ENCODE results near the gene TEPSIN. TPM values are rescaled to one million over a fixed set of nuclear protein-coding genes. Genes with fewer than 3 reads are reported as not detected.

Gene TEPSIN
- total and polyA plus RNA-seq, 4 donors, result 20.7 to 48.7 (median 31.1) TPM

- no peaks in the 10 kb centered on the region for H3K27me3 ChIP-seq (ENCODE audit: control insufficient read depth in 3 of 3, insufficient read depth in 3 of 3, low read length in 2 of 3)
- H3K4me1 ChIP-seq (ENCODE audit: control insufficient read depth in 5 of 5, insufficient read depth in 5 of 5, low read length in 5 of 5), result no peaks in the 10 kb centered on the region
- no peak for DNase-seq
- TF ChIP-seq, protein P1, sequence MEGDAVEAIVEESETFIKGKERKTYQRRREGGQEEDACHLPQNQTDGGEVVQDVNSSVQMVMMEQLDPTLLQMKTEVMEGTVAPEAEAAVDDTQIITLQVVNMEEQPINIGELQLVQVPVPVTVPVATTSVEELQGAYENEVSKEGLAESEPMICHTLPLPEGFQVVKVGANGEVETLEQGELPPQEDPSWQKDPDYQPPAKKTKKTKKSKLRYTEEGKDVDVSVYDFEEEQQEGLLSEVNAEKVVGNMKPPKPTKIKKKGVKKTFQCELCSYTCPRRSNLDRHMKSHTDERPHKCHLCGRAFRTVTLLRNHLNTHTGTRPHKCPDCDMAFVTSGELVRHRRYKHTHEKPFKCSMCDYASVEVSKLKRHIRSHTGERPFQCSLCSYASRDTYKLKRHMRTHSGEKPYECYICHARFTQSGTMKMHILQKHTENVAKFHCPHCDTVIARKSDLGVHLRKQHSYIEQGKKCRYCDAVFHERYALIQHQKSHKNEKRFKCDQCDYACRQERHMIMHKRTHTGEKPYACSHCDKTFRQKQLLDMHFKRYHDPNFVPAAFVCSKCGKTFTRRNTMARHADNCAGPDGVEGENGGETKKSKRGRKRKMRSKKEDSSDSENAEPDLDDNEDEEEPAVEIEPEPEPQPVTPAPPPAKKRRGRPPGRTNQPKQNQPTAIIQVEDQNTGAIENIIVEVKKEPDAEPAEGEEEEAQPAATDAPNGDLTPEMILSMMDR (IDR thresholded peaks at IDR 0.05; ENCODE audit: control extremely low read depth, extremely low read depth), result no peak
- no peak overlapping the region for H3K27ac ChIP-seq (ENCODE audit: low read depth in 1 of 2, low read length in 1 of 2)
- no peaks in the 10 kb centered on the region for H3K9me3 ChIP-seq (ENCODE audit: control insufficient read depth in 4 of 4, insufficient read depth in 3 of 4, low read length in 3 of 4)
- peaks cover 0 to 6% (median 3%) of the 10 kb centered on the region in 4 donors for H3K36me3 ChIP-seq (ENCODE audit: control insufficient read depth in 4 of 4, insufficient read depth in 4 of 4, low read length in 4 of 4)
- no peak overlapping the region for H3K9ac ChIP-seq (ENCODE audit: insufficient read depth in 1 of 2, low read length in 2 of 2)
- no peak for ATAC-seq (ENCODE audit: insufficient read depth, low FRiP score)
- WGBS, 2 donors, result 96 to 98% methylated on average over 9 of the region's 9 CpGs
- H3K4me3 ChIP-seq, result no peak overlapping the region
Observed at GRCh38 chr17:81212365-81212764, 26.5 kb downstream of the TEPSIN start.

- TF ChIP-seq, protein P1 (IDR thresholded peaks at IDR 0.05; ENCODE audit: control extremely low read depth, extremely low read depth), result no peak
- H3K27me3 ChIP-seq (ENCODE audit: control insufficient read depth in 3 of 3, insufficient read depth in 3 of 3, low read length in 2 of 3), result no peaks in the 10 kb centered on the region
- ATAC-seq (ENCODE audit: insufficient read depth, low FRiP score) (no peak), DNase-seq (no peak)
- no peak overlapping the region for H3K4me3 ChIP-seq
- H3K9me3 ChIP-seq (ENCODE audit: control insufficient read depth in 4 of 4, insufficient read depth in 3 of 4, low read length in 3 of 4), result no peaks in the 10 kb centered on the region
- no peak overlapping the region for H3K9ac ChIP-seq (ENCODE audit: insufficient read depth in 1 of 2, low read length in 2 of 2)
- H3K4me1 ChIP-seq (ENCODE audit: control insufficient read depth in 5 of 5, insufficient read depth in 5 of 5, low read length in 5 of 5), result no peaks in the 10 kb centered on the region
- H3K27ac ChIP-seq (ENCODE audit: low read depth in 1 of 2, low read length in 1 of 2), result no peak overlapping the region
- WGBS, 2 donors, result 56 to 65% methylated on average over 14 of the region's 14 CpGs
- H3K36me3 ChIP-seq (ENCODE audit: control insufficient read depth in 4 of 4, insufficient read depth in 4 of 4, low read length in 4 of 4), result peaks cover 0 to 10% (median 1%) of the 10 kb centered on the region in 4 donors
Observed at GRCh38 chr17:81210868-81211267, 28.0 kb downstream of the TEPSIN start.

DNA sequence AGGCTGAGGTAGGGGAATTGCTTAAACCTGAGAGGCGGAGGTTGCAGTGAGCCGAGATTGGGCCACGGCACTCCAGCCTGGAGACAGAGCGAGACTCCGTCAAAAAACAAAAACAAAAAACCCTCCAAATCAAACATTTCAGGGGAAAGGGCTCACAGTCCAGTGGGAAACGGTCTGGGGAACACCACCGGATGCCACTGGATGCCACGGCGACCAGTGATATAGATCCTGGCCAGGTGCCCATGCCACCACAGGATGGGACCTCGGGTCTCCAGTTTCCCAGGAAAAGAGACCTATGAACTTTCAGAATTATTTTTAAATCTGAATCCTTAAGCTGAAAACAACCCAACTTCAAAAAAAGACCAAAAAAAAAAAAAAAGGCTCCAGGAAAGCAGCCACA is 28.4 kb downstream of the TEPSIN start:
- no peak for ATAC-seq (ENCODE audit: insufficient read depth, low FRiP score)
- 57 to 74% methylated on average over 10 of the region's 10 CpGs for WGBS, 2 donors

More for the DNA sequence above, 28.4 kb downstream of the TEPSIN start:
- Histone ChIP-seq H3K27ac (ENCODE audit: low read depth in 1 of 2, low read length in 1 of 2) (no peak overlapping the region), H3K4me3 (no peak overlapping the region), H3K27me3 (ENCODE audit: control insufficient read depth in 3 of 3, insufficient read depth in 3 of 3, low read length in 2 of 3) (no peaks in the 10 kb centered on the region), H3K36me3 (ENCODE audit: control insufficient read depth in 4 of 4, insufficient read depth in 4 of 4, low read length in 4 of 4) (peaks cover 0 to 10% (median 1%) of the 10 kb centered on the region in 4 donors), H3K9ac (ENCODE audit: insufficient read depth in 1 of 2, low read length in 2 of 2) (no peak overlapping the region), H3K9me3 (ENCODE audit: control insufficient read depth in 4 of 4, insufficient read depth in 3 of 4, low read length in 3 of 4) (no peaks in the 10 kb centered on the region), H3K4me1 (ENCODE audit: control insufficient read depth in 5 of 5, insufficient read depth in 5 of 5, low read length in 5 of 5) (no peaks in the 10 kb centered on the region)
- TF ChIP-seq, protein P1 (IDR thresholded peaks at IDR 0.05; ENCODE audit: control extremely low read depth, extremely low read depth), result no peak
- no peak for DNase-seq
